Mesendoderm (in vitro differentiated cells): ENCODE measurements around the gene RBM19.

Experiments used
- DNase-seq: peaks from one replicate; pipeline ENCODE4 v3.0.0; 2013
- H2AK5ac ChIP-seq: 2 replicates; pipeline ENCODE4 v1.6.1; 2013; ENCODE audit warnings: low read length, inconsistent platforms
- H2BK120ac ChIP-seq: 2 replicates; pipeline ENCODE4 v1.6.1; 2013; ENCODE audit warnings: low read depth, mild to moderate bottlenecking, low read length, moderate library complexity, mixed read lengths
- H2BK15ac ChIP-seq: replicated peaks from 2 replicates; pipeline ENCODE4 v1.6.1; 2013; ENCODE audit warnings: low read depth, mild to moderate bottlenecking, moderate library complexity
- H2BK5ac ChIP-seq: 2 replicates; pipeline ENCODE4 v1.6.1; 2013; ENCODE audit warnings: low read length, inconsistent platforms
- H3K18ac ChIP-seq: 2 replicates; pipeline ENCODE4 v1.6.1; 2013; ENCODE audit warnings: mild to moderate bottlenecking, low read length, mixed read lengths
- H3K23ac ChIP-seq: one replicate; pipeline ENCODE4 v1.6.1; 2013; ENCODE audit warnings: low read length
- H3K27ac ChIP-seq: 2 replicates; pipeline ENCODE4 v1.5.1; 2013; ENCODE audit warnings: low read depth, mild to moderate bottlenecking, inconsistent platforms, low read length, moderate library complexity
- H3K27me3 ChIP-seq: 2 replicates; pipeline ENCODE4 v1.6.1; 2013; ENCODE audit warnings: low read length, control low read depth, mild to moderate bottlenecking, inconsistent platforms; ENCODE audit not compliant: insufficient read depth, poor library complexity
- H3K36me3 ChIP-seq: 2 replicates; pipeline ENCODE4 v1.6.1; 2013; ENCODE audit warnings: low read length, inconsistent platforms; ENCODE audit not compliant: control insufficient read depth, insufficient read depth
- H3K4ac ChIP-seq: one replicate; pipeline ENCODE4 v1.6.1; 2013; ENCODE audit warnings: low read depth, mild to moderate bottlenecking, low read length, moderate library complexity
- H3K4me1 ChIP-seq: 2 replicates; pipeline ENCODE4 v1.6.1; 2013; ENCODE audit warnings: low read depth, low read length, inconsistent platforms; ENCODE audit not compliant: control insufficient read depth
- H3K4me2 ChIP-seq: 2 replicates; pipeline ENCODE4 v1.6.1; 2013; ENCODE audit warnings: low read length
- H3K4me3 ChIP-seq: 2 replicates; pipeline ENCODE4 v1.5.1; 2013; ENCODE audit warnings: mild to moderate bottlenecking, low read length
- H3K56ac ChIP-seq: one replicate; pipeline ENCODE4 v1.6.1; 2013; ENCODE audit warnings: low read length
- H3K79me1 ChIP-seq: 2 replicates; pipeline ENCODE4 v1.6.1; 2013; ENCODE audit warnings: low read length, inconsistent platforms
- H3K79me2 ChIP-seq: 2 replicates; pipeline ENCODE4 v1.6.1; 2013; ENCODE audit warnings: mild to moderate bottlenecking, low read length; ENCODE audit not compliant: control insufficient read depth, insufficient read depth
- H3K9ac ChIP-seq: 2 replicates; pipeline ENCODE4 v1.6.1; 2013; ENCODE audit warnings: low read length, inconsistent platforms
- H4K5ac ChIP-seq: one replicate; pipeline ENCODE4 v1.6.1; 2013; ENCODE audit warnings: low read length
- H4K8ac ChIP-seq: one replicate; pipeline ENCODE4 v1.6.1; 2013; ENCODE audit warnings: low read depth, mild to moderate bottlenecking, control low read depth, low read length, moderate library complexity
- WGBS: extraction: QIAGEN DNeasy Blood & Tissue Kit; methylation state at CpG from one replicate; pipeline ENCODE4 v1.1.7; 2013; ENCODE audit warnings: low lambda C conversion rate, missing lambda C conversion rate; ENCODE audit not compliant: insufficient coverage; ENCODE audit errors: extremely low coverage; 5-methylcytosine and 5-hydroxymethylcytosine counted together

Gene RBM19

GRCh38 chr12:113796852-113797534 is 169.1 kb downstream of the RBM19 start:
- WGBS: no CpG with 5 or more reads among the region's 14 CpGs
- no peaks in the 10 kb centered on the region for H3K79me2 ChIP-seq
- H3K9ac ChIP-seq: no peak overlapping the region
- no peak overlapping the region for H2BK120ac ChIP-seq
- H2BK15ac ChIP-seq: no peak overlapping the region
- no peak overlapping the region for H4K8ac ChIP-seq
- no peak overlapping the region for H2BK5ac ChIP-seq
- no peak overlapping the region for H3K27ac ChIP-seq
- H2AK5ac ChIP-seq: no peak overlapping the region
- peak; percentile 23 for DNase-seq
- no peak overlapping the region for H3K4me3 ChIP-seq
- no peaks in the 10 kb centered on the region for H3K4me1 ChIP-seq
- no peak overlapping the region for H3K4me2 ChIP-seq
- H3K4ac ChIP-seq: no peak overlapping the region
- H3K23ac ChIP-seq: no peak overlapping the region
- no peak overlapping the region for H4K5ac ChIP-seq
- no peaks in the 10 kb centered on the region for H3K27me3 ChIP-seq
- H3K18ac ChIP-seq: no peak overlapping the region
- no peaks in the 10 kb centered on the region for H3K36me3 ChIP-seq
- no peak overlapping the region for H3K56ac ChIP-seq
- no peaks in the 10 kb centered on the region for H3K79me1 ChIP-seq

DNA sequence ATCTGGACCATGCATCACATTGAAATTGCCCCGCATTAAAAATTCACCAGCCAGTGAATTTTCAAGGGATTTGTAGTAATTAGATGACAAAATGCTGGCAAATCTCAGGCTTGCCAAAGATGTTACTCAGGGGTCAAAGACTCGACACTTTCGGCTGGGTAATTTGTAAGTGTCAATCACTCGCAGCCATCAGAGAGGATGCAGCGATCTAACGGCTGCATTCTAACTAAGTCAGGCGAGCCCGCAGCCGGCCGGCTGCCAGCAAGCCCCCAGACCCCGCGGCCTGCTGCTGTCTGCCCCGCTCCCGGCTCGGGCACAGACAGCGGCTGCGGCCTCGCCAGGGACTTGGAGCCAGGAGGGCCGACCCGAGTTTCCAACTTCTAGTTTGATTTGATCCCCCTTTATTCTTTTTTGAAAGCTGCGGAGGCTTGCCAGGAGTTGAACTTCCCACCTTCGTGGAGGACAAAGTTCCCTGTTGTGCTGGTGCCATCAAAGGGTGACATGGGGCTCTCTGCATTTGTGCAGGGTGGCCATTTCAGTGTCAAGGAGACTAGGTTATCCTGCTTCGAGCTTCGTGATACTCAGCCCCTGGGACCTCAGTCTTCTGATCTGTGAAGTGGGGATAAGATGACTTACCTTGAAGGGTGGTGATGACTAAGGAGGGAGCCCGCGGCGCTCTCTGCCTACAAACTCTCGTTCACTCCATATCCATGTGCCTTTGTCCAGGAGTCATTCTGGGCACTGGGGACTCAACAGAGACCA is 169.9 kb downstream of the RBM19 start:
- no peak overlapping the region for H3K23ac ChIP-seq
- H3K4me1 ChIP-seq: no peaks in the 10 kb centered on the region
- DNase-seq: no peak
- WGBS: no CpG with 5 or more reads among the region's 28 CpGs
- H3K56ac ChIP-seq: no peak overlapping the region
- H3K79me2 ChIP-seq: no peaks in the 10 kb centered on the region
- no peak overlapping the region for H2BK15ac ChIP-seq
- no peak overlapping the region for H3K27ac ChIP-seq
- H2AK5ac ChIP-seq: no peak overlapping the region
- H4K5ac ChIP-seq: no peak overlapping the region
- H3K4me3 ChIP-seq: no peak overlapping the region
- H3K27me3 ChIP-seq: no peaks in the 10 kb centered on the region
- H3K18ac ChIP-seq: no peak overlapping the region
- no peaks in the 10 kb centered on the region for H3K79me1 ChIP-seq
- no peak overlapping the region for H4K8ac ChIP-seq
- H3K4me2 ChIP-seq: no peak overlapping the region
- H2BK5ac ChIP-seq: no peak overlapping the region
- H2BK120ac ChIP-seq: no peak overlapping the region
- no peak overlapping the region for H3K4ac ChIP-seq
- H3K36me3 ChIP-seq: no peaks in the 10 kb centered on the region
- no peak overlapping the region for H3K9ac ChIP-seq

DNA sequence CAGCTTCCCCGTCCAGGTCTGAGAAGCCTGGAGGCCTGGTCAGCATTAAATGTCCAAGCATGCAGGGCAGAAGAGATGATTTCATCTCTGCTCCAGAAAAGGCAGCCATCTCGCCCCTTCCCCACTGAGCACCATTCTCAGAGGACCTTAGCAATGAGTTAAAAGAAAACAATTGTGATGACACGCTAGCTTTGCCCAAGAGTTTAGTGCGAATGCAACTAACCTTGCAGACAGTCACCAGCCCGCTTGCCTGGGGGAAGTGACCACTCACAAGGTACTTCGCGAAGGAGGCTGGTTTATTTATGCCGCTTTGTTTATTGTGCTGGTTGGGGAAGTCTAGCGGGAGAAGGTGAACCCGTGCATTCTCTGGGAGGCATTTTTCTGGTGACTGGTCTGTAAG is 170.7 kb downstream of the RBM19 start:
- DNase-seq: no peak
- Histone ChIP-seq H2BK15ac (no peak overlapping the region), H3K23ac (no peak overlapping the region), H3K27me3 (no peaks in the 10 kb centered on the region), H3K4me1 (no peaks in the 10 kb centered on the region), H3K18ac (no peak overlapping the region), H2BK120ac (no peak overlapping the region), H3K27ac (no peak overlapping the region), H3K79me2 (no peaks in the 10 kb centered on the region), H4K8ac (no peak overlapping the region), H3K79me1 (no peaks in the 10 kb centered on the region), H4K5ac (no peak overlapping the region), H3K36me3 (no peaks in the 10 kb centered on the region), H3K9ac (no peak overlapping the region), H3K56ac (no peak overlapping the region), H3K4ac (no peak overlapping the region), H2BK5ac (no peak overlapping the region), H3K4me2 (no peak overlapping the region), H2AK5ac (no peak overlapping the region), H3K4me3 (no peak overlapping the region)
- no CpG with 5 or more reads among the region's 10 CpGs for WGBS

DNA sequence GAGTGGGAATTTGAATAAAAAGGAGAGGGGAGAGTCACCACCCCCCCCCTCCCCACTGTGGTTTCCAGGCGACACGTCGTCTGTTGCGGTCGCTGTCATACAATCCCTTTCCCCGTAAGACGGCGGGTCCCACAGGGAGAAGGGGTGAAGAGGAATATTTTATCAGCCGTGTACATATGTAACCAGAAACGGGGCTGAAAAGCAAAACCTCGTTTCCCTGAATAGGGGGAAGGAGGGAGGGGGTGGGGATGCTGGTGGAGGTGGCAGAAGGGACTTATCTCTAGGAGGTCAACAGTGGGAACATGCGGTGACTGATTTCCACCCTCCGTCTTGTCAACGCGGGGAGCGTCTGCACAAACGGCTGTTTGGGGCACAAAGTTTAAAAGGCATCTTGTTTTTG is 171.4 kb downstream of the RBM19 start:
- no peaks in the 10 kb centered on the region for H3K27me3 ChIP-seq
- no peak overlapping the region for H2BK120ac ChIP-seq
- H2BK15ac ChIP-seq: no peak overlapping the region
- H2BK5ac ChIP-seq: no peak overlapping the region
- no peak overlapping the region for H3K4ac ChIP-seq
- no peaks in the 10 kb centered on the region for H3K4me1 ChIP-seq
- H4K5ac ChIP-seq: no peak overlapping the region
- H3K79me1 ChIP-seq: no peaks in the 10 kb centered on the region
- no peak overlapping the region for H3K18ac ChIP-seq
- H3K23ac ChIP-seq: no peak overlapping the region
- H4K8ac ChIP-seq: no peak overlapping the region
- no CpG with 5 or more reads among the region's 17 CpGs for WGBS
- H3K56ac ChIP-seq: no peak overlapping the region
- H3K4me2 ChIP-seq: no peak overlapping the region
- DNase-seq: no peak
- no peak overlapping the region for H3K4me3 ChIP-seq
- no peaks in the 10 kb centered on the region for H3K36me3 ChIP-seq
- no peak overlapping the region for H3K27ac ChIP-seq
- no peak overlapping the region for H2AK5ac ChIP-seq
- H3K9ac ChIP-seq: no peak overlapping the region
- H3K79me2 ChIP-seq: no peaks in the 10 kb centered on the region

GRCh38 chr12:113793250-113793649 is 172.9 kb downstream of the RBM19 start:
- Histone ChIP-seq H2BK15ac (no peak overlapping the region), H3K23ac (no peak overlapping the region), H3K27me3 (no peaks in the 10 kb centered on the region), H3K56ac (no peak overlapping the region), H3K79me1 (no peaks in the 10 kb centered on the region), H3K36me3 (no peaks in the 10 kb centered on the region), H3K4ac (no peak overlapping the region), H3K18ac (no peak overlapping the region), H3K4me3 (no peak overlapping the region), H3K4me1 (no peaks in the 10 kb centered on the region), H4K8ac (no peak overlapping the region), H2AK5ac (no peak overlapping the region), H4K5ac (no peak overlapping the region), H3K9ac (no peak overlapping the region), H2BK120ac (no peak overlapping the region), H2BK5ac (no peak overlapping the region), H3K27ac (no peak overlapping the region), H3K79me2 (no peaks in the 10 kb centered on the region), H3K4me2 (no peak overlapping the region)
- DNase-seq: no peak
- no CpG with 5 or more reads among the region's 9 CpGs for WGBS
